Measurements from ENCODE around the gene ZNF718.

ZNF718 gene

GRCh38 chr4:125091-125771 is 930 bp downstream of the ZNF718 start:
- TF ChIP-seq CTCF (conservative IDR thresholded peaks at IDR 0.05; ENCODE audit: low read depth, low read length) = no peak
- peak; percentile 11 for DNase-seq (ENCODE audit: low read depth)
- peak overlapping the region; percentile 91 for H3K4me3 ChIP-seq (ENCODE audit: low read length)

GRCh38 chr4:125833-126232 is 1.5 kb downstream of the ZNF718 start:
- no peak for TF ChIP-seq CTCF (conservative IDR thresholded peaks at IDR 0.05; ENCODE audit: low read depth, low read length)
- H3K4me3 ChIP-seq (ENCODE audit: low read length) = peak overlapping the region; percentile 91
- DNase-seq (ENCODE audit: low read depth) = no peak

GRCh38 chr4:132483-132882 is 8.2 kb downstream of the ZNF718 start:
- TF ChIP-seq CTCF (conservative IDR thresholded peaks at IDR 0.05; ENCODE audit: low read depth, low read length) = no peak
- no peak for DNase-seq (ENCODE audit: low read depth)
- no peak overlapping the region for H3K4me3 ChIP-seq (ENCODE audit: low read length)

GRCh38 chr4:138935-139334 is 14.6 kb downstream of the ZNF718 start:
- no peak overlapping the region for H3K4me3 ChIP-seq (ENCODE audit: low read length)
- TF ChIP-seq CTCF (conservative IDR thresholded peaks at IDR 0.05; ENCODE audit: low read depth, low read length) = no peak
- DNase-seq (ENCODE audit: low read depth) = no peak

- no peak overlapping the region for H3K4me3 ChIP-seq (ENCODE audit: low read length)
- TF ChIP-seq CTCF (conservative IDR thresholded peaks at IDR 0.05; ENCODE audit: low read depth, low read length) = no peak
- no peak for DNase-seq (ENCODE audit: low read depth)
Measured at GRCh38 chr4:139691-140090, 15.4 kb downstream of the ZNF718 start.

GRCh38 chr4:146621-147020 is 22.3 kb downstream of the ZNF718 start:
- TF ChIP-seq CTCF (conservative IDR thresholded peaks at IDR 0.05; ENCODE audit: low read depth, low read length) = no peak
- no peak overlapping the region for H3K4me3 ChIP-seq (ENCODE audit: low read length)
- DNase-seq (ENCODE audit: low read depth) = no peak

GRCh38 chr4:147233-147632 is 22.9 kb downstream of the ZNF718 start:
- no peak for TF ChIP-seq CTCF (conservative IDR thresholded peaks at IDR 0.05; ENCODE audit: low read depth, low read length)
- no peak for DNase-seq (ENCODE audit: low read depth)
- no peak overlapping the region for H3K4me3 ChIP-seq (ENCODE audit: low read length)

All from retinal pigment epithelial cell (primary cell).